ENCODE data around the gene CPT1C.

GRCh38 chr19:49699364-49699763 lies 8.4 kb downstream of the CPT1C start:
- TF ChIP-seq, protein P1, sequence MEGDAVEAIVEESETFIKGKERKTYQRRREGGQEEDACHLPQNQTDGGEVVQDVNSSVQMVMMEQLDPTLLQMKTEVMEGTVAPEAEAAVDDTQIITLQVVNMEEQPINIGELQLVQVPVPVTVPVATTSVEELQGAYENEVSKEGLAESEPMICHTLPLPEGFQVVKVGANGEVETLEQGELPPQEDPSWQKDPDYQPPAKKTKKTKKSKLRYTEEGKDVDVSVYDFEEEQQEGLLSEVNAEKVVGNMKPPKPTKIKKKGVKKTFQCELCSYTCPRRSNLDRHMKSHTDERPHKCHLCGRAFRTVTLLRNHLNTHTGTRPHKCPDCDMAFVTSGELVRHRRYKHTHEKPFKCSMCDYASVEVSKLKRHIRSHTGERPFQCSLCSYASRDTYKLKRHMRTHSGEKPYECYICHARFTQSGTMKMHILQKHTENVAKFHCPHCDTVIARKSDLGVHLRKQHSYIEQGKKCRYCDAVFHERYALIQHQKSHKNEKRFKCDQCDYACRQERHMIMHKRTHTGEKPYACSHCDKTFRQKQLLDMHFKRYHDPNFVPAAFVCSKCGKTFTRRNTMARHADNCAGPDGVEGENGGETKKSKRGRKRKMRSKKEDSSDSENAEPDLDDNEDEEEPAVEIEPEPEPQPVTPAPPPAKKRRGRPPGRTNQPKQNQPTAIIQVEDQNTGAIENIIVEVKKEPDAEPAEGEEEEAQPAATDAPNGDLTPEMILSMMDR (IDR thresholded peaks at IDR 0.05; ENCODE audit: low read depth, low read length, poor library complexity, severe bottlenecking) = no peak
- TF ChIP-seq EZH2phosphoT487 (IDR thresholded peaks at IDR 0.05; ENCODE audit: borderline replicate concordance, low read length) = no peak
